Measurements from ENCODE around the gene MSX1.

MSX1 gene

DNA sequence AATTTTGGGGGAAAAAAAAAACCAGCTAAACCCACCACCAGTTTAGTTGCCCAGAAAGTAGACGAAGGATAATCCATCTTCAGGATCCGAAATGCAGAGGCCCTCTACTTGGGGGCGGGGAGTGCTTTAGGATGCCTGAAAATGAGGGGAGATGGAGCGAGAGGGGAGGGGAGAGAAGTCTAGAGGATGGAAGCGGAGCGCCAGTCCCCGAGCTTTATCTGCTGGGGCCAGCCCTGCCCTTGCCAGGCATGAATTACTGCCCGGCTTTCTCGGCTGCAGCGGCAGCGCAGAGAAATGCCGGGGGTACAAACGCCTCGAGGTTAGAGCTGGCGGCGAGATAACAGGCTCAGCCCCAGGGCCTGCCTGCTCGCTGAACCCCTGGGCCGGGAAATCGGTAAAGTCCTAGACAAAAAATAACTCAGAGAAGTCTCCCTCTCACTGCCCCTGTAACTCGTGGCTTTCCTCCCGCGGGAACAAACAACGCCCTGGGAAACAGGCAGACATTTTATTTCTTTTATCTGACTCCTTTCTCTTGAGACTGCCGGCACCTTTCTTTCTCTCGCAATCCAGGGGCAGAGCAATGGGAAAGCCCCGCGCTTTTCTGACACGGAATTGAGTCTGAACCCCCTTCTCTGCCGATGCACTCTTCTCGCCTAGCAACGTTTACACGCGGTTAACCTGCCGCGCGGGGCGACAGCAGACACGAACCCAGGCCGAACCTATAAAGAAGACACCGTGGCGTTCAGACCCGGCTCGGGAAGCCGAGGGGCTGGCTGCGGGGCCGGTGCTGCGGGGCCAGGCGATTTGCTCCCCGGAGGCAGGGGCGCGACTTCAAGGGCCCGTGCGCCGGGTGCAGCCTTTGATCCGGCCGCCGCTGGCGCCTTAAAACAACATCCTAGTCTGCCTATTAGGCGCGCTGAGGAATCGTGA lies 3.1 kb upstream of the MSX1 start:
- peak overlapping the region; percentile 16 for H3K4me3 ChIP-seq (ENCODE audit: low read length)
- no peak for DNase-seq (ENCODE audit: low read depth)
- no peak for TF ChIP-seq CTCF (IDR thresholded peaks at IDR 0.05; ENCODE audit: insufficient read depth, low read depth, low read length, missing control alignments)

- no peak for TF ChIP-seq CTCF (IDR thresholded peaks at IDR 0.05; ENCODE audit: insufficient read depth, low read depth, low read length, missing control alignments)
- no peak overlapping the region for H3K4me3 ChIP-seq (ENCODE audit: low read length)
- DNase-seq (ENCODE audit: low read depth), result no peak
These were observed 2.3 kb upstream of the MSX1 start for GRCh38 chr4:4857001-4857808.

DNA sequence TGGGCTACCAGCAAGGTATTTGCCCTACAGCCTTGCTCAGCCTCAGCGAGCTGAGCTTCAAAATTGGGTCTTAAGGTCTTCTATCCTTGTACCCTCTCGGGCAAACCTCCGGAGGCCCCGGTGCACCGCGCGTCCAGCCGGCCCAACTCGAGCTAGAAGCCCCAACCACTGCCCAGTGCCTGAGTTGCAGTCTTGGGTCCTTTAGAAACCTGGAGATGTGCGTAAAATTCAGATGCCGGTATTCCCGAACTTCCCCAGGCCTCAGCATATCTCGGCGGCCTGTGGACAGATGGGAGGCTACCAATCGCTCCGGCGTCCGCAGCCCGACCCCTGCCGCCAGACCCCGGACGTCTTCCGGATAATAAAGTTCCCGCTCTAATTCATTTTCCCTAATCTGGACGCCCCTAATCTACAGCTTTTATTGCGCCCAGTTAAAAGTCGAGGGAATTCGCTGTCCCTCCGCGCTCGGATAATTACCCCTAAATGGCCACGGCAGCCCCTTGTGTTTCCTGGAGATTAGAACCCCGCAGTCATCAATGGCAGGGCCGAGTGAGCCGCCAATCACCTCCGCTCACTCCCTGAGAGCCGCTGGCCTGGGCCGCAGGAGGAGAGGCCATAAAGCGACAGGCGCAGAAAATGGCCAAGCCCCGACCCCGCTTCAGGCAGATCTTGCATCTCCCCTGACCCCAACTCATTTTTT lies 1.5 kb upstream of the MSX1 start:
- H3K4me3 ChIP-seq (ENCODE audit: low read length), result no peak overlapping the region

DNA sequence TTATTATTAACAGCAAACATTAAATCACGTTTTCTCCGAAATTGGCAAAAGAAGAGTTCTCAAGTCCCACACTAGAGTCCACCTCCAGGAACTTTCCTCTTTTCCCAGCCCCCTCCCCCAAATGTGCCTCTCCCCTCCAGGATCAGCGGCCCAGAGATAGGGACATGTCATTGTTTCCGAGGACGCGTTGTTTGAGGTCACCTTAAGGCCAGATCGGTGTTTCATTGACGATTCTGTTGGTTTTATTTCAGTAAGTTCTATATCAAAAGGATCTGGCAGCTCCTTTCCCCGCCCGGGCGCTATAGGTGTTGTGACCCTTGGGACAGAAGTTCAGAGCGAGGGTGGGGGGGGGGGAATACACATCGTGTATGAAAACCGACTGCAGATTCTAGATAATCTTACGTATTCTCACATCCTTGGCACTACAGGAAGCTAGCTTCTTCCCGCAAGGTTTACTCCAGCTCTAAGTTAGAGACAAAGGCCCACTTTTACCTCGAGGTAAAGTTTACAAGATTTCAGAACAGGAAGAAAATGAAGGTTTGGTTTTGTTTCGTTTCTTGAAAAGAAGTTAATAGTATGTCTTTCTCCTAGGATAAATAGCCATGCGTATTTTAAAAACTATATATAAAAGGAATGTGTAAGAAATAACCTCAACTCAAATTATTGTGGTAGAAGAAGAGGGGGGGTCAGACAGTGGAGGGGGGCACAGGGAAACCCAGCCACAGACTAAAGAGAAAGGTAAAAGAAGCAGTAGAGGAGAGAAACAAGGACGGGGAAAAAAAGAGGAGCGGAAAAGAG lies 739 bp upstream of the MSX1 start:
- TF ChIP-seq CTCF (IDR thresholded peaks at IDR 0.05; ENCODE audit: insufficient read depth, low read depth, low read length, missing control alignments), result no peak
- no peak overlapping the region for H3K4me3 ChIP-seq (ENCODE audit: low read length)
- no peak for DNase-seq (ENCODE audit: low read depth)

More for the DNA sequence above, 1.5 kb upstream of the MSX1 start:
- TF ChIP-seq CTCF (IDR thresholded peaks at IDR 0.05; ENCODE audit: insufficient read depth, low read depth, low read length, missing control alignments), result no peak
- no peak for DNase-seq (ENCODE audit: low read depth)

DNA sequence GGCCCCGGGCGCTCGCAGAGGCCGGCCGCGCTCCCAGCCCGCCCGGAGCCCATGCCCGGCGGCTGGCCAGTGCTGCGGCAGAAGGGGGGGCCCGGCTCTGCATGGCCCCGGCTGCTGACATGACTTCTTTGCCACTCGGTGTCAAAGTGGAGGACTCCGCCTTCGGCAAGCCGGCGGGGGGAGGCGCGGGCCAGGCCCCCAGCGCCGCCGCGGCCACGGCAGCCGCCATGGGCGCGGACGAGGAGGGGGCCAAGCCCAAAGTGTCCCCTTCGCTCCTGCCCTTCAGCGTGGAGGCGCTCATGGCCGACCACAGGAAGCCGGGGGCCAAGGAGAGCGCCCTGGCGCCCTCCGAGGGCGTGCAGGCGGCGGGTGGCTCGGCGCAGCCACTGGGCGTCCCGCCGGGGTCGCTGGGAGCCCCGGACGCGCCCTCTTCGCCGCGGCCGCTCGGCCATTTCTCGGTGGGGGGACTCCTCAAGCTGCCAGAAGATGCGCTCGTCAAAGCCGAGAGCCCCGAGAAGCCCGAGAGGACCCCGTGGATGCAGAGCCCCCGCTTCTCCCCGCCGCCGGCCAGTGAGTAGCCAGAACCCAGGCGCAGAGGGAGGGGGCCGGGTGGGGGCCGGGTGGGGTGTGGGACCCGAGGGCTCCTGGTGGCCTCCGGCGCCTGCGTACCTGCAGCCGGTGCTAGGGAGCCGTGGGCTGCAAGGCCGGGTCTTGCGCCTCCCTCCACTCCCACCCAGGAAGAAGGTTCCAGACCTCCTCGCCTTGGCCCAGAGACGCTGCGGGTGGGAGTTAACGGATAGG lies 534 bp downstream of the MSX1 start:
- DNase-seq (ENCODE audit: low read depth), result no peak
- TF ChIP-seq CTCF (IDR thresholded peaks at IDR 0.05; ENCODE audit: insufficient read depth, low read depth, low read length, missing control alignments), result no peak
- H3K4me3 ChIP-seq (ENCODE audit: low read length), result no peak overlapping the region

Data from epithelial cell of esophagus (primary cell).